ENCODE data around the gene SMC1B.
"Not testable (repeated sequence)": the region's sequence is repeated elsewhere in the genome, so short reads cannot be mapped to it uniquely, and the experiment has no call there.

The SMC1B gene

GRCh38 chr22:45366713-45367112, 46.7 kb downstream of the SMC1B start:
- H3K27ac ChIP-seq, result no peak overlapping the region
- no peak for TF ChIP-seq ZFX (IDR thresholded peaks at IDR 0.05; ENCODE audit: borderline replicate concordance)
- TF ChIP-seq CTCF (IDR thresholded peaks at IDR 0.05), result no peak

GRCh38 chr22:45359627-45360026, 53.8 kb downstream of the SMC1B start:
- TF ChIP-seq CTCF (IDR thresholded peaks at IDR 0.05) (no peak), ZFX (IDR thresholded peaks at IDR 0.05; ENCODE audit: borderline replicate concordance) (no peak)
- H3K27ac ChIP-seq, result no peak overlapping the region

- no peak overlapping the region for H3K27ac ChIP-seq
- TF ChIP-seq ZFX (IDR thresholded peaks at IDR 0.05; ENCODE audit: borderline replicate concordance) (no peak), CTCF (IDR thresholded peaks at IDR 0.05) (no peak)
Observed at GRCh38 chr22:45358127-45358526, 55.3 kb downstream of the SMC1B start.

- TF ChIP-seq CTCF (IDR thresholded peaks at IDR 0.05) (no peak), ZFX (IDR thresholded peaks at IDR 0.05; ENCODE audit: borderline replicate concordance) (no peak)
- H3K27ac ChIP-seq, result no peak overlapping the region
Observed at GRCh38 chr22:45357490-45357889, 55.9 kb downstream of the SMC1B start.

GRCh38 chr22:45353786-45354185, 59.6 kb downstream of the SMC1B start:
- TF ChIP-seq CTCF (IDR thresholded peaks at IDR 0.05), result no peak
- no peak for TF ChIP-seq ZFX (IDR thresholded peaks at IDR 0.05; ENCODE audit: borderline replicate concordance)
- H3K27ac ChIP-seq, result no peak overlapping the region

- not testable (repeated sequence) for H3K27ac ChIP-seq
Observed at GRCh38 chr22:45352757-45353156, 60.6 kb downstream of the SMC1B start.

- TF ChIP-seq ZFX (IDR thresholded peaks at IDR 0.05; ENCODE audit: borderline replicate concordance), result no peak
- TF ChIP-seq CTCF (IDR thresholded peaks at IDR 0.05), result no peak
- H3K27ac ChIP-seq, result no peak overlapping the region
Observed at GRCh38 chr22:45351956-45352355, 61.4 kb downstream of the SMC1B start.

- TF ChIP-seq ZFX (IDR thresholded peaks at IDR 0.05; ENCODE audit: borderline replicate concordance), result no peak
- TF ChIP-seq CTCF (IDR thresholded peaks at IDR 0.05), result no peak
- H3K27ac ChIP-seq, result no peak overlapping the region
Observed at GRCh38 chr22:45349916-45350315, 63.5 kb downstream of the SMC1B start.

Measured in 22Rv1 (cell line).